Activated CD8-positive, alpha-beta memory T cell treated with anti-CD3 and anti-CD28 coated beads for 1 hour (primary cell): ENCODE measurements around the gene TCFL5.

Experiments
- DNase-seq, 2 donors: peaks; one replicate each; pipeline ENCODE4 v3.0.0-alpha.2; 2020; ENCODE audit warnings: low read depth in 1 of 2; ENCODE audit errors: extremely low read depth in 1 of 2

Gene TCFL5

GRCh38 chr20:62896526-62896925 is 34.9 kb upstream of the TCFL5 start:
- DNase-seq, result no peak

- DNase-seq, result no peak
Observed at GRCh38 chr20:62895539-62895938, 33.9 kb upstream of the TCFL5 start.

- no peak for DNase-seq
Observed at GRCh38 chr20:62894261-62894660, 32.6 kb upstream of the TCFL5 start.

- no peak for DNase-seq
Observed at GRCh38 chr20:62893700-62894099, 32.1 kb upstream of the TCFL5 start.

GRCh38 chr20:62892348-62893304 is 31.0 kb upstream of the TCFL5 start:
- no peak for DNase-seq

GRCh38 chr20:62891111-62891510 is 29.5 kb upstream of the TCFL5 start:
- no peak for DNase-seq

GRCh38 chr20:62890444-62890843 is 28.8 kb upstream of the TCFL5 start:
- no peak for DNase-seq

GRCh38 chr20:62889871-62890270 is 28.2 kb upstream of the TCFL5 start:
- DNase-seq, result no peak

GRCh38 chr20:62889411-62889810 is 27.8 kb upstream of the TCFL5 start:
- DNase-seq, result no peak

GRCh38 chr20:62888910-62889309 is 27.3 kb upstream of the TCFL5 start:
- DNase-seq, result no peak

GRCh38 chr20:62888406-62888805 is 26.8 kb upstream of the TCFL5 start:
- no peak for DNase-seq

GRCh38 chr20:62887860-62888239 is 26.2 kb upstream of the TCFL5 start:
- no peak for DNase-seq

GRCh38 chr20:62887152-62887859 is 25.7 kb upstream of the TCFL5 start:
- DNase-seq, result no peak

- DNase-seq, result no peak
Observed at GRCh38 chr20:62886709-62887058, 25.1 kb upstream of the TCFL5 start.

- DNase-seq, result no peak
Observed at GRCh38 chr20:62885896-62886708, 24.5 kb upstream of the TCFL5 start.

GRCh38 chr20:62885046-62885895 is 23.6 kb upstream of the TCFL5 start:
- no peak for DNase-seq

- DNase-seq, result no peak
Observed at GRCh38 chr20:62884556-62884955, 22.9 kb upstream of the TCFL5 start.

- DNase-seq, result no peak
Observed at GRCh38 chr20:62882426-62882825, 20.8 kb upstream of the TCFL5 start.

- DNase-seq, result no peak
Observed at GRCh38 chr20:62881662-62882395, 20.2 kb upstream of the TCFL5 start.
